ENCODE results near the gene TMEM9. TPM values are rescaled to one million over a fixed set of nuclear protein-coding genes. Genes with fewer than 3 reads are reported as not detected.

The TMEM9 gene
- total RNA-seq, 1 experiment from 2014 or later, result 69.7 TPM

DNA sequence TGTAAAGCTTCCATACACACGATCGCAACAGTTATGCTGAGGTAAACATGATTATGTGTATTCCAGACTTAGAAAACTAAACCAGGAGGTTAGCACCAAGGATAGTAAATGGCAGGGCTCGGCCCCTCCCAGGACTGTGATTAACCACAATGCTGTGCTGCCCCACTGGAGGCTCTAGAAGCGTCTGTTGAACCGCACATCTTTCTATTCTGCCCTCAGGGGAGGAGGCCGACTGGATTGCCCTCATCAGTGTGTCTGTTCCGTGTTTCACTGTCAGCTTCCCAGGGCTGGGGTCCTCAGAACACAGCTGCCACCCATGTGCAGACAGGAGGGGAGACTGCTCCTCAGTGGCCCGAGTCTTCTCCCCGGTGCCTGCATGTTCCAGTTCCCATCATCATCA, 14.5 kb downstream of the TMEM9 start:
- no peak overlapping the region for H3K27ac ChIP-seq (ENCODE audit: low read depth, low read length, poor library complexity, severe bottlenecking)
- BruUV-seq (replicated peaks), result no TSS peak
- peaks cover 34% of the 10 kb centered on the region for H3K36me3 ChIP-seq (ENCODE audit: insufficient read depth, low read length, poor library complexity, severe bottlenecking)
- H3K4me3 ChIP-seq (ENCODE audit: low read depth, low read length, poor library complexity, severe bottlenecking), result no peak overlapping the region
- no peak for TF ChIP-seq EZH2 (IDR thresholded peaks at IDR 0.05; ENCODE audit: borderline replicate concordance, low read depth, low read length, poor library complexity, severe bottlenecking)
- TF ChIP-seq, protein P1, sequence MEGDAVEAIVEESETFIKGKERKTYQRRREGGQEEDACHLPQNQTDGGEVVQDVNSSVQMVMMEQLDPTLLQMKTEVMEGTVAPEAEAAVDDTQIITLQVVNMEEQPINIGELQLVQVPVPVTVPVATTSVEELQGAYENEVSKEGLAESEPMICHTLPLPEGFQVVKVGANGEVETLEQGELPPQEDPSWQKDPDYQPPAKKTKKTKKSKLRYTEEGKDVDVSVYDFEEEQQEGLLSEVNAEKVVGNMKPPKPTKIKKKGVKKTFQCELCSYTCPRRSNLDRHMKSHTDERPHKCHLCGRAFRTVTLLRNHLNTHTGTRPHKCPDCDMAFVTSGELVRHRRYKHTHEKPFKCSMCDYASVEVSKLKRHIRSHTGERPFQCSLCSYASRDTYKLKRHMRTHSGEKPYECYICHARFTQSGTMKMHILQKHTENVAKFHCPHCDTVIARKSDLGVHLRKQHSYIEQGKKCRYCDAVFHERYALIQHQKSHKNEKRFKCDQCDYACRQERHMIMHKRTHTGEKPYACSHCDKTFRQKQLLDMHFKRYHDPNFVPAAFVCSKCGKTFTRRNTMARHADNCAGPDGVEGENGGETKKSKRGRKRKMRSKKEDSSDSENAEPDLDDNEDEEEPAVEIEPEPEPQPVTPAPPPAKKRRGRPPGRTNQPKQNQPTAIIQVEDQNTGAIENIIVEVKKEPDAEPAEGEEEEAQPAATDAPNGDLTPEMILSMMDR (conservative IDR thresholded peaks at IDR 0.05; ENCODE audit: low read depth, low read length), result no peak
- POLR2A ChIA-PET (ENCODE audit: low non-redundant PET), result no interaction called here
- intact Hi-C loops (cut with micrococcal nuclease; ENCODE audit: unreplicated experiment), result no loop called here
- H3K9me3 ChIP-seq (ENCODE audit: low read depth, low read length, poor library complexity, severe bottlenecking), result no peaks in the 10 kb centered on the region
- CTCF ChIA-PET, result no interaction called here
- DNase-seq (ENCODE audit: low spot score), result no peak
- no peaks in the 10 kb centered on the region for H3K27me3 ChIP-seq (replicated peaks; ENCODE audit: insufficient read depth, low read depth, low read length, poor library complexity)
- H3K4me1 ChIP-seq (ENCODE audit: insufficient read depth, low read length, poor library complexity, severe bottlenecking), result peaks cover 5% of the 10 kb centered on the region

DNA sequence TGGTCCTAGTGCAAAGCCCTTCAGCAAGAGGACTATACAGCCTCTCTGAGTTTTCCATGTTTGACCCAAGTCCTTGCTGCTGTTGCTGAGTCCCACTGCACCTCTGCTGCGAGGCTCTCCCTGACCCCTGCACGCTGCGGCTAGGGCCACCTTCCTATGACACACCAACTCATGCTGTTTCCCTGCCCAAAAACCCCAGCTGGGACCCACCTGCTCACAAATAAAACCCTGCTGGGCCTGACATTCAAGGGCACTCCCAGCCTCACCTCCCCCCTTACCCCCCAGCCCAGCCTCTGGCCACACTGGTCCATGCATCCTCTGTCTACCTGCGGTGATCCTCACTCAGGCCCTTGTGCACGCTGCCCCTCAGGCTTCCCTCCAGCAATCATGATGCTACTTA, 15.0 kb downstream of the TMEM9 start:
- Histone ChIP-seq H3K27me3 (replicated peaks; ENCODE audit: insufficient read depth, low read depth, low read length, poor library complexity) (no peaks in the 10 kb centered on the region), H3K4me3 (ENCODE audit: low read depth, low read length, poor library complexity, severe bottlenecking) (no peak overlapping the region), H3K36me3 (ENCODE audit: insufficient read depth, low read length, poor library complexity, severe bottlenecking) (peaks cover 29% of the 10 kb centered on the region), H3K27ac (ENCODE audit: low read depth, low read length, poor library complexity, severe bottlenecking) (no peak overlapping the region), H3K4me1 (ENCODE audit: insufficient read depth, low read length, poor library complexity, severe bottlenecking) (peaks cover 5% of the 10 kb centered on the region), H3K9me3 (ENCODE audit: low read depth, low read length, poor library complexity, severe bottlenecking) (no peaks in the 10 kb centered on the region)
- DNase-seq (ENCODE audit: low spot score), result no peak
- TF ChIP-seq, protein P1 (conservative IDR thresholded peaks at IDR 0.05; ENCODE audit: low read depth, low read length), result no peak
- no peak for TF ChIP-seq EZH2 (IDR thresholded peaks at IDR 0.05; ENCODE audit: borderline replicate concordance, low read depth, low read length, poor library complexity, severe bottlenecking)
- no TSS peak for BruUV-seq (replicated peaks)
- ChIA-PET POLR2A (ENCODE audit: low non-redundant PET) (no interaction called here), CTCF (no interaction called here)
- intact Hi-C loops (cut with micrococcal nuclease; ENCODE audit: unreplicated experiment), result no loop called here

DNA sequence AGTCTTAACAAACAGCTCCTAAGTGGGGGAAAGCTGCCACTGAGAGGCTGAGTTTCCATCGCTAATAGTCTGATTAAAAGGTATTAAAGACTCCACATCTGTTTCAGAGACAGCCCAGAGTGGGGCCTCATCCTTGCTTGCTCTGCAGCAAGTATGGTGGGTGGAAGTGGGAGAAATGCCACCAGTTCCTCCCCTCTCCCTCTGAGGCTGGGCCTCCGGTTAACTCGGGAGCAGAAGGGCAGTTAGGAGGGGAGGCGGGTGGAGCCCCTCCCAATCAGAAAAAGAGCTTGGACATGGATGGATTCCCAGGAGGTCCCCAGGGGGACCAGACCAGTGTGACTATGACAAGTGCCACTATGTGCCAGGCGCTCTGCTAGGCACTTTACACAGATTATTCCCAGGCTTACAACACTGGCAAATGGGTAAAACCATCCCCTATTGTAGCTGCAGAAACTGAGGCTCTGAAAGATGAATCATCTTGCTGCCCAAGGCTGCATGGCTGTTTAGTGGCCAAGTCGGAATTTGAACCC, 15.9 kb downstream of the TMEM9 start:
- Histone ChIP-seq H3K4me1 (ENCODE audit: insufficient read depth, low read length, poor library complexity, severe bottlenecking) (peaks cover 5% of the 10 kb centered on the region), H3K27me3 (replicated peaks; ENCODE audit: insufficient read depth, low read depth, low read length, poor library complexity) (no peaks in the 10 kb centered on the region), H3K9me3 (ENCODE audit: low read depth, low read length, poor library complexity, severe bottlenecking) (no peaks in the 10 kb centered on the region), H3K36me3 (ENCODE audit: insufficient read depth, low read length, poor library complexity, severe bottlenecking) (peaks cover 20% of the 10 kb centered on the region), H3K4me3 (ENCODE audit: low read depth, low read length, poor library complexity, severe bottlenecking) (no peak overlapping the region), H3K27ac (ENCODE audit: low read depth, low read length, poor library complexity, severe bottlenecking) (no peak overlapping the region)
- POLR2A ChIA-PET (ENCODE audit: low non-redundant PET), result no interaction called here
- no TSS peak for BruUV-seq (replicated peaks)
- CTCF ChIA-PET, result no interaction called here
- DNase-seq (ENCODE audit: low spot score), result no peak
- intact Hi-C loops (cut with micrococcal nuclease; ENCODE audit: unreplicated experiment), result no loop called here
- TF ChIP-seq EZH2 (IDR thresholded peaks at IDR 0.05; ENCODE audit: borderline replicate concordance, low read depth, low read length, poor library complexity, severe bottlenecking), result no peak
- TF ChIP-seq, protein P1 (conservative IDR thresholded peaks at IDR 0.05; ENCODE audit: low read depth, low read length), result no peak

Measured in A673 (cell line).